ENCODE results near the gene COL25A1.

Gene COL25A1

GRCh38 chr4:108788731-108789130, 513.7 kb downstream of the COL25A1 start:
- no peak for DNase-seq

DNA sequence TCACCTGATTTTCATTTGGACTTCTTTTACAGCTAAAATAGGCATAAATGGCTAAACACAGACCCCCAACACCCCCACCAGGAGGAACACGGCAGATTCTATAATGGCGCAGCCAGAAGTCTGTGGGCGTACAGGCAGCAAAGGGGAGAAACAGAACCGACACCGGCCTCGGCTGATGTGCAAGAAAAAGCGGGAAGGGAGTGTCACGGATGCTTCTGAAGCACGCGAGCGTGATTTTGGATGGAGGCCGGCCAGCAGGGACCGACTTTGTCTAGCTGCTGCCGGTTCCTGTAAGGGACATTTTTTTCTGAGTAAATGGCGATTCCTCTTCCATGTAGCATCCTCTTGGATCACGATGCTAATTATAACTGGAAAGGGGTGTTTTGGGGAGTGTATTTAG, 514.7 kb downstream of the COL25A1 start:
- DNase-seq: no peak

- no peak for DNase-seq
These were observed 515.4 kb downstream of the COL25A1 start for GRCh38 chr4:108787106-108787505.

DNA sequence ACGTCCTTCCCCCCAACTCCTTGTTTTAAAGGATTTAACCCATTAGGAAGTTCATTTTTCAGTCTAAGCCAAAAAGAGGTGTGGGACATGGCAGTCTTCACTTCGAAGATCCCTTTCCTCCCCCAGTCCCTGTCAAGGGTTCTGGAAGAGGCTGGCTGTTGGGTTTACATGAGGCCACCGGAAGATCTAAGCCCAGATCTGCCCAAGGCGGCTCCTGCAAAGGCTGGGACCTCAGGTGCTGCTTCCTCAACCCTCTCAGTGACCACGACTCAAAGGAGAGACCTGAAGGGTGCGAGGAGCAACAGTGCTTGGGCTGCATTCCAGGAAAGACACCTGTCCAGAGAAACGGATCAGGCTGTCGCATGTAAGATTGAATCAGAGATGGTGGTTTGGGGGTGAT, 516.1 kb downstream of the COL25A1 start:
- no peak for DNase-seq

DNA sequence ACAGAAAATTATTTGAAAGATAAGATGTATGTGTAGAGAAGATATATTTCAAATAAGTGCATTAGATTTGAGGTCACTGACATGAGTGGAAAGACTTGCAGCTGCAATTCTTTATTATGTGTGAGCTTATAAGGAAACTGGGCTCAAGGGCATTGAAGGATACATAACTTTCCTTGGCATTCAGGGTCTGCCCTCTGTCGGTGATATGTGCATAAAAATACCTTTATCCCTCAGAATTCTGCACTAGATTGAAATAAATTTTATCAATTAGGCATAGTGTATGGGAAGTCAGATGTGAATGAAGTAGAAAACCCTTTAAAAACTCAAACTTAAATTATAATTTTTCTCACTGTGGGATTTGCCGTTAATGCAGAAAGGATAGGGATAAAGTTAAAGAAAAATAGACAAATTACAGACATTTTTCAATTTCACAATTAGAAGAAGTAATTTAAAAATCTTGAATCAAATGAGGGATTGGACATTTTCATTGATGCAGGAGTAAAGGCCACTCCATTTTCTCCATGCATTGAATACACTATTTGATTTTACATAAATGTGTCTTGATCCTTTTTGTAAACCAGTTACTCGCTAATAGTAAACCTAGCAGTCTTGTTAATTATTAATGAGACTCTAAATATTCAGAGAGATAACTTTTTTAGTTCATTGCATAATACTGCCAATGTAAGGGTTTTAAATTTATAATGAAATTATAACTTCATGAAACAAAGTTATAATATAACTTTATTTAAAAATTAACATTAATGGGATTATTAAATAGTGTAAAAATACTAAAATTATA, 518.6 kb downstream of the COL25A1 start:
- DNase-seq: no peak

GRCh38 chr4:108779958-108780357, 522.5 kb downstream of the COL25A1 start:
- DNase-seq: no peak

GRCh38 chr4:108777388-108777787, 525.1 kb downstream of the COL25A1 start:
- no peak for DNase-seq

DNA sequence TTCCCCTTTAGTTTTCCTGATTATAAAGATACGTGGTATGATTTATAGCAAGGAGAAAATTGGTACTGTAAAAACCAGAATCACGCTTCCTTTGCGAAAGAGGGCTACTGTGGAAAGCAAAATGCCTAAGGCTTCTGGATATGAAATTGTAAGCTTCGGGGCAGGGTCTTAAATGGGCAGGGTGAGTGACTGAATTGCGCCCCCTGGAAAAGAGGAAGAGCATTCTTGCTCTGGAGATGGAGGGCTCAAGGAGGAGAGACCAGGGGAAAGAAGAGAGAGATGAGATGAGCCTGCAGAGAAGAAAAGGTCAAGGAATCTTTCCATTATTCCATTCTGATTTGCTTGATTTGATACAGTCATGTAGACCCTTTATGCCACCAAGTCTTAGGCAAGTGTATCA, 526.5 kb downstream of the COL25A1 start:
- DNase-seq: no peak

DNA sequence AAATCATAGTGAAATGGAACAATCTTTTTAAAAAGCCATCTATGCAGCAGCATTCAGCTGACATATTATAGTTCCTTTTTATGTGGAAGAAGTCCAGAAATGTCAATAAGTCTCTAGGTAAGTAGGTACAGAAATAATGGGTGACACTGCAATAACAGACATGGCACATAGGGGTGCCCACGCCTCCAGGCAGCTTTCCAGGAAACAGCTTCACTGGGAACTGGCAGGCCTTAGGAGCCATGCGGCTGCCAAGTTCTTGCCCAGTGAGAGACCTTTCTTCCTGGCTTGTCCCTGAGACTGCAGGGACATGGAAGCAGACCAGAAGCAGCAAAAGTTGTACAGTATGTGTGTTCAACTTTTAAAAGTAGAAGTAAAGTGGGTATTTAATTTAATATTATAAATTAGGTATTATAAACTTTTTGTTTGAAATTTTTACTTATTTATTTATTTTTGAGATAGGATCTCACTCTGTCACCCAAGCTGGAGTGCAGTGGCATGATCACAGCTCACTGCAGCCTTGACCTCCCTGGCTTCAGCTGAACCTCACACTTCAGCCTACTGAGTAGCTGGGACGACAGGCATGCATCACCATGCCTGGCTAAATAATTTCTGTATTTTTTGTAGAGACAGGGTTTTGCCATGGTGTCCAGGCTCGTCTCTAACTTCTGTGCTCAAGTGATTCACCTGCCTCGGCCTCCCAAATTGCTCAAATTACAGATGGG, 527.5 kb downstream of the COL25A1 start:
- DNase-seq: no peak

DNA sequence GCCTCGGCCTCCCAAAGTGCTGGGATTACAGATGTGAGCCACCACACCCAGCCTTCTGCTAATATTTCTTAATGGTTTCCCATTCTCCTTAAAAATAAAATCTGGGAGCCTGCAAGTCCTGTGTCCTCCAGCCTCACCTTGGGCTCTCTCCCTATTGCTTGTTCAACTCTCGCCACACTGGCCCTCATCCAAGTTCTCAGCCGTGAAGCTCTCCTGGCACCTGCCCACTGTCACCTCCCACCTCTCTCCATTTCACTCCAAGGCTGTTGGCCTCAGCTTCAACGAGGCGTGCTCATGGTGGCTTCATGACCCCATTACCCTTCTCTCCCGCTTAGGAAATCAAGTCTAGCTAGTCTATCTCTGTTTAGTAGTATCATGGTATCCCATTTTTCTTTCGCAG, 530.1 kb downstream of the COL25A1 start:
- no peak for DNase-seq

- DNase-seq: no peak
These were observed 536.4 kb downstream of the COL25A1 start for GRCh38 chr4:108766058-108766457.

- no peak for DNase-seq
These were observed 538.5 kb downstream of the COL25A1 start for GRCh38 chr4:108763986-108764385.

DNA sequence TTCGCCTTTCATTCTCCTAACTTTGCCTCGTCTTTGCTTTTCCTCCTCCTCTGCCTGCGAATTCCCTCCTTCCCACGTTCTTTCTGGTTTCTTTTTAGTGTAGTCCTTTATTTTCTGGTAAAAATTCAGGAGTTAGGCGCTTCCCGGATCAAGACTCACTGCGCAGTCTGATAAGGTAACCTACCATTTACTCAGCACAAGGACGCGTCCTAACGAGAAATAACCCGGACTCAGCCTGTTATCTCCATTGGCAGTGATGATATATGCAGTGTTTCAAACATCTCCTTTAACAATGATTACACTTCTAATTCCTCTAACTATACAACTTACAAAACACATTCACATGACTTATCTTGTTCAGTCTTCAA, 539.2 kb downstream of the COL25A1 start:
- DNase-seq: no peak

- no peak for DNase-seq
These were observed 539.8 kb downstream of the COL25A1 start, which contains the start of gene ETNPPL for GRCh38 chr4:108762559-108763225. Gene ETNPPL (minus strand): TSS chr4:108763053. CDS start chr4:108762898, 155 bp downstream.

Data from NCI-H1092 (cell line).